ENCODE results near the gene GNS.
"Not testable (repeated sequence)": the region's sequence is repeated elsewhere in the genome, so short reads cannot be mapped to it uniquely, and the experiment has no call there.

Gene GNS

GRCh38 chr12:64779354-64779974, 20.3 kb upstream of the GNS start:
- no peak for DNase-seq (ENCODE audit: low read depth)

DNA sequence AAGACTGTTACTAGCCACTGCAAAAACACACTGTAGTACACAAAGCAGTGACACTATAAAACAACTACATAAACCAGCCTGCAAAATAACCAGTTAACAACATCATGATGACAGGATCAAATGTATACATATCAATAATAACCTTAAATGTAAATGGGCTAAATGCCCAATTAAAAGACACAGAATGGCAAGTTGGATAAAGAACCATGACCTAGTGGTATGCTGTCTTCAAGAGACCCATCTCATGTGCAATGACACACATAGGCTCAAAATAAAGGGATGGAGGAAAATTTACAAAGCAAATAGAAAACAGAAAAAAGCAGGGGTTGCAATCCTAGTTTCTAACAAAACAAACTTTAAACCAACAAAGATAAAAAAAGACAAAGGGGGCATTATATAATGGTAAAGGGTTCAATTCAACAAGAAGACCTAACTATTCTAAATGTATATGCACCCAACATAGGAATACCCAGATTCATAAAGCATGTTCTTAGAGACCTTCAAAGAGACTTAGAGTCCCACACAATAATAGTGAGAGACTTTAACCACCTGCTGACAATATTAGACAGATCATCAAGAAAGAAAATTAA, 16.0 kb upstream of the GNS start:
- not testable (repeated sequence) for DNase-seq (ENCODE audit: low read depth)

DNA sequence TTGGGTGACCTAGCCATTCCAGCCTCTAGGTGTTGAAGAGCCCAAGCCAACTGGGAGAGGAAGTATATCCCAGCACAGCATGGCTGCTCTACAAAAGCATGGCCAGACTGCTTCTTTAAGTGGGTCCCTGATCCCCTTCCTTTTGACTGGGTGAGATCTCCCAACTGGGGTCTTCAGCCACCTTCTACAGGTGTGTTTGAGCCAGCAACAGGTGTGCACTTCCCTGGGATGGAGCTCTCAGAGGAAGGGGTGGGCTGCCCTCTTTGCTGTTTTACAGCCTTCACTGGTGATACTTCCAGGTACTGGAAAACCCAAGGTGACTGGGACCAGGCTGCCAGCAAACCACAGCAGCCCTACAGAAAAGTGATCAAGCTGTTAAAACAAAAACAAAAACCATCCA, 14.2 kb upstream of the GNS start:
- DNase-seq (ENCODE audit: low read depth): no peak

- no peak for DNase-seq (ENCODE audit: low read depth)
Measured at GRCh38 chr12:64767495-64767894, 8.3 kb upstream of the GNS start.

DNA sequence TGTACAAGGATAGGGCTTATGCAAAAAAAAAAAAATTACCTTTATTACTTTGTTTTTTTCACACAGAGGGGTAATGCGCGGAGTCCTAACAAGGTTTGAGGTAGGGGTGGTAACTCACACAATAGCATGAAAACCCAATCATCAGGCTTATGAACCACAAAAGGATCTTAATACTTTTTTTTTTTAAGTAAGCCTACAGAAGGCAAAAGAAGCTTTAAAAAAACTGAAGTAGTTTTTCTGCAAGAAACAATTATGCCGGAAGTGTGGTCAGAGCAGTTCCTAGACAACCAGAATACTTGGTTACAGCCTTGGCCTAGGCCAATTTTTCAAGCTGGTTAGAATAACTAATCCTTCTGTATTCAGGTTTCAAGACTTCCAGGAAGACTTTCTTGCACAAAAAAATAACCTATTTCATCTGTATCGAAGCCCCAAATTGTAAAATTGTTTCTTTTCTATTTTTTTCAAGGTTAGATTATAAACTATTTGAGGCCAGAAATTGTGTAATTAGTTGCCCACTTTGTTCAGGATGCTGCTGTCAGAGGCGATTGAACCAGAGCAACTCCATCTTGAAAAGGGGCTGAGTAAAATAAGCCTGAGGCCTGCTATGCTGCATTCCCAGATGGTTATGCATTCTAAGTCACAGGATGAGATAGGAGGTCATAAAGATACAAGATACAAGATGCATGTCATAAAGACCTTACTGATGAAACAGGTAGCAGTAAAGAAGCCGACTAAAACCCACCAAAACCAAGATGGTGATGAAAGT, 1.8 kb upstream of the GNS start:
- DNase-seq (ENCODE audit: low read depth): no peak

DNA sequence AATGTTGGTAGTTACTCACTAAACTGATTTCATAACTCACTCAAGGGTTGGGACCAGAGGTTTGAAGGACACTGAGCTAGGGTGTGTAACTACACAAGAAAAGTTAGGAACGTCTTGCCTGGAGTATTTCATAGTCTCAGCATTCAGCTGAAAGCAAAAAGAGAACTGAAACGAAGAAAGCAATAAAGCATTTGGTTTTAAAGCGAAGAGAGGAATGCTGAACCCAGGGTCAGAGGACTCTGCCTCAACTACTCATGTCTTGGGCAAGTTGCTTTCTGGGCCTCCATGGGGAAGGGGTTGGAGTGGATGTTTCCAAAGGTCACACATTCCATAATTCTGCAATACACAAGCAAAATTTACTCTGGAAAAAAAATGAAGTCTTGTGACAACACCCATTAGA, 1.4 kb downstream of the GNS start:
- no peak for DNase-seq (ENCODE audit: low read depth)

DNA sequence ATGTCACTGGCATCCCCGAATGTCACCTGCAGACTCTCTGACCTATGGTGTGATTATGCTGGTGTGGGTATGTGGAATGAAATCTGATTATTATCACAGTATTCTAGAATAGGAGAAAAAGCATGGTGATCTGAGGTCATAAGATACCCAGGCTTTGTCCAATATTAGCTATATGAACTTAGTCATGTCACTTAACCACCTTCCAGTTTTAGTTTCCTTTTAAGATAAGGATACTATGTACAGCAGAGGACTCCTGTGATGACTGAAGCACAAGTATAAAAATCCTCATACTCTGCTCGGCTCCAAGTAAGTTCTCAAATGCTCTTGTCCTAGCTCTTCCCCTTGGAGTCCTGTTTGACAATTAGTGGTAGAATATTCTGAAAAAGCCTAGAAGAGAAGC, 2.8 kb downstream of the GNS start:
- no peak for DNase-seq (ENCODE audit: low read depth)

- DNase-seq (ENCODE audit: low read depth): no peak
Measured at GRCh38 chr12:64753427-64753826, 5.8 kb downstream of the GNS start.

DNA sequence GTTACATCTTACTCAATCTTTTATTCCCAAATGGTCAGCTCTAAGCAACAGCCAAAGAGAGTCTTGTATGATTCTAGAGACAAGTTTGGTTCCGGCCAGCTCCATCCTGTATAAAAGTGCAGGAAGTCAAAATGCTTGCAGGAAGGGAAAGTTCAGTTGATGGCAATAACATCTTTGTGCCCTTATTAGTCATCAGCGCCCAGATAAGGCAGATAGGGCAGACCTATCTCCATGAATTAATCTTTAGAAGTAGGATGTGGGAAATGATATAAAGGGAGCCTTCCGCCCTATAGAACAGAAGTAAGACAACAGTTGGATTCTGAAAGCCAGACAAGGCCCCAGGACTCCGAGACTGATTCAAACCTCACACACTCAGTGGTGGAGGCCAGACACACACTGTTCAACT, 6.4 kb downstream of the GNS start:
- DNase-seq (ENCODE audit: low read depth): no peak

DNA sequence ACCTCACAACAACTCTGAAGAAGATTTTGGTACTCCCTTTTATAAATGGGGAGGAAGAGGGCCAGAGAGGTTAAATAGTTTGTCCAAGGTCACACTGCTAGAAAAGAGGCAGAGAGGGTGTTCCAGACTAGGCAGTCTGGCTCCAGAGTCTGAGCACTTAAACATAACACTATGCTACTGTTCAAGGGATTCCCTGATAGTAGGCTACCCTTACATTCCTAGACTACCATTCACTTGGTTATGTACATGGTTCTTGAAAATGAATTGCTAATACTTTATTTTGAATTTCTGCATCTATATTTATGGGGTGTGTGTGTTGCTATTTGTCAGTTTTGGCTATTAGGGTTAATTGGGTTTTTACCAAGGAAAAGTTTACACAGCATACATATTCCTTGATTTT, 7.2 kb downstream of the GNS start:
- DNase-seq (ENCODE audit: low read depth): no peak

GRCh38 chr12:64749461-64750200, 9.6 kb downstream of the GNS start:
- no peak for DNase-seq (ENCODE audit: low read depth)

GRCh38 chr12:64747695-64748094, 11.5 kb downstream of the GNS start:
- no peak for DNase-seq (ENCODE audit: low read depth)

DNA sequence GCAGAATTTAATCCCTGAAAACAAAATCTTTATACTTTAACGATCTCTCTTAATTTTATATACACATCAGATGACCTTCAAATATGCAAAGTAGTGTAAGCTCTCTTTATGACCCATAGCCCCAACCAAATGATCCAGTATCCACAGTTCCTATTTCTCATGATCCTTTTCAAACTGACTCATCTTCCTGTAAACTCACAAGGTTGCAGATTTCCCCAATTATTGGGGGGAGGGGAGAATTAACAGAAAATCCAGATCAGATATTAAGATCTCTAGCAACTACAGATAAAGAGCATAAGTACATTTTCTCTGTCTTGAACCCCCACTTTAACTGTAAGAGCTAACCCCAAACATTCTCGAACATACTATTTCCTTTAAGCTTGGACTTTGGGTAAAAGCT, 12.5 kb downstream of the GNS start:
- DNase-seq (ENCODE audit: low read depth): no peak

DNA sequence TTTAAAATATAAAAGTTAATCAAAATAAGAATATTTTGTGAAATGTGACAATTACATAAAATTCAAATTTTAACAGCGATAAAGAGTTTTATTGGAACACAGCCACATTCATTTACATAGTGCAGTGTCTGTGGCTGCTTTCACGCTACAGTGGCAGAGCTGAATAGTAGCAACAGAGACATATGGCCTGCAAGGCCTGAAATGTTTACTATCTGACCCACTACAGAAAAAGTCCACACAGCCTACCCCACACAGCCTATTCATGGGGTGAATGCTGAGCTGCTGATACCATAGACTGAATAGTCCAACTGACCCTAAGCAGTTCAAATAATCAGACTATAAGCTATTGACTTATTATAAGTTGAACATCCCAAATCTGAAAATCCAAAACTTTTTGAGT, 13.2 kb downstream of the GNS start:
- DNase-seq (ENCODE audit: low read depth): no peak

DNA sequence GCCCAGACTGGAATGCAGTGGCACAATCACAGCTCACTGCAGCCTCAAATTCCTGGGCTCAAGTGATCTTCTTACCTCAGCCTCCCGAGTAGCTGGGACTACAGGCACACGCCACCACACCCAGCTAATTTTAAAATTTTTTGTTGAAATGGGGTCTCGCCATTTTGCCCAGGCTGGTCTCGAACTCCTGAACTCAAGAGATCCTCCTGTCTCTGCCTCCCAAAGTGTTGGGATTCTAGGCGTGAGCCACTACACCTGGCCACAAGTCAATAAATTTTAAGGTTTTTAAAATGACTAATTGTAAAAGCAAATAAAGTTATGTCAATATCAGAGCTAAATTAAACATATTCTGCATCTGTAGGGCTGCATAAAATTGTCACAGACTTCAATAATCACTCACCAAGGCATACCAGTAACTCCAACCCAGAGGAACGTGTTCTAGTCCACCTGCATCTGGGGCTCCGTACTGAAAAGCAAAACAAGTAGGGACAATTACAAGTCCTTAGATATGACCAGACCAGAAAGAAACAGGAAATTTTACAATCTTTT, 13.9 kb downstream of the GNS start:
- DNase-seq (ENCODE audit: low read depth): no peak

- DNase-seq (ENCODE audit: low read depth): no peak
Measured at GRCh38 chr12:64744422-64745258, 14.6 kb downstream of the GNS start.

GRCh38 chr12:64743206-64743605, 16.0 kb downstream of the GNS start:
- DNase-seq (ENCODE audit: low read depth): no peak

DNA sequence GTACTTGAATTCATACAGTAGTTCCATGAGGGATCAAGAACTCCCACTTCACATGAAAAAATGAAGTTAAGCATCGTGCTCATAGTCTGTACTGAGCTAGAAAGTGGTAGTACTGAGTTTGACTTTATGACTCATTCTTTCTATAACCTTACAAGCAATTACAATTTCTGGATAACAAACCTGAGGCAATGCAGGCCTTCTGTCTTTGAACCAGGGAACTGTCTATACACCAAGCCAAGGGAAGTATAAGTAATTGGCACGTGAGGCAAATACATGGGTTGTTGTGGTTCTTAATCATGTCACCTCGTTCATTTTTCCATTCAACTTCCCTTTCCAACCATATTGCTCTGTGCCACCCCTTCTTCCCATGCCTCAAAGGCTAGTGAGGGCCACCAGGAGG, 16.8 kb downstream of the GNS start:
- DNase-seq (ENCODE audit: low read depth): no peak

DNA sequence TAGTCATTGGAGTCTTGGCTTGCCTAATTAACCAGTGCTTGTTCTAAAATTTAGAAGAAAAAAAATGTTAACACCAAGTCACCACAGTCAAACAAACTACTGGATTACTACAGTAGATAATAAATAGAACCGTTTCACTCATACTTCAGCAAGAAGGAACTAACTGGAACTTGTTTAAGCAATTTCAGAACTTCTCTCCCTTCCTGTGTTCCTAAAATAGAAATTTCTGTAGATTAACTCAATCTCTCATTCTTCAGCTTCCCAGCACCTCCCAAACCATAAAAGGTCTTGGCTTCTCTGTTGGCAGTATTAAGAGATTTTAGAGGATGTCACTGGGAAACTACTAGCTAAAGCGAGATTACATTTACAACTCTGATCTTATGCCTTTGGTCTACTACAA, 18.6 kb downstream of the GNS start:
- no peak for DNase-seq (ENCODE audit: low read depth)

- DNase-seq (ENCODE audit: low read depth): no peak
Measured at GRCh38 chr12:64739778-64740177, 19.4 kb downstream of the GNS start.

- DNase-seq (ENCODE audit: low read depth): no peak
Measured at GRCh38 chr12:64737539-64737938, 21.7 kb downstream of the GNS start.

GRCh38 chr12:64736771-64737170, 22.4 kb downstream of the GNS start:
- DNase-seq (ENCODE audit: low read depth): no peak
